Measurements from ENCODE around the gene CLEC7A.

DNA sequence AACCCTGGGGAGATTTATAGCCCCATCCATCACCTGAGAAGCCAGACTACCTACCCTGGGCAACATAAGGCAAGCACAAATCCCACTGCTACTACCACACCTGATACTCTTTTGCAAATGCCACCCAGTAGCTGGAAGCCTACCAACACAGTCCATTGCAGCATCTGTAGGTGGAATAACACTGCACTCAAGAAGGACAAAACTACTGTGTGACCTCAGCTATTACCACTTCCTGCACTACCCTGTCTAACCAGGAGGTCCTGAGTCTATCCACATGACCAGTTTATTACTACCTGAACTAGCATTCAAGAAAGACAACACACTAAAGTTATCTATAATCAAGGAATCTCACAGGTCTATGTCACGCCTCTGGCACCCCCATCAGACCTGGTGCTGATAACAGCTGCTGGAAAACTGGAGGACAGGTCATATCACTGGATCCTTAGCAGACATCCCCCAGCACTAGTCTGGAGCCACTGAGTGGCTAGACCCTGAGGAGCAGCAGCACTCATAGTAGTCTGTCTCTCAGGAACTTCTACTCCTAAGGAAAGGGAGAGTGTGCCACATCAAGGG, 28.3 kb downstream of the CLEC7A start:
- TF ChIP-seq POLR2AphosphoS5 (IDR thresholded peaks at IDR 0.05; ENCODE audit: low read depth, low read length) (no peak), SIN3A (IDR thresholded peaks at IDR 0.05; ENCODE audit: borderline replicate concordance, insufficient read depth, low read length) (no peak)

Data from PFSK-1 (cell line).